ENCODE results near the gene HYAL1. TPM values are rescaled to one million over a fixed set of nuclear protein-coding genes. Genes with fewer than 3 reads are reported as not detected.

The HYAL1 gene
- total and polyA plus RNA-seq, 2 donors from 2014 or later: 47.5 to 126 TPM

DNA sequence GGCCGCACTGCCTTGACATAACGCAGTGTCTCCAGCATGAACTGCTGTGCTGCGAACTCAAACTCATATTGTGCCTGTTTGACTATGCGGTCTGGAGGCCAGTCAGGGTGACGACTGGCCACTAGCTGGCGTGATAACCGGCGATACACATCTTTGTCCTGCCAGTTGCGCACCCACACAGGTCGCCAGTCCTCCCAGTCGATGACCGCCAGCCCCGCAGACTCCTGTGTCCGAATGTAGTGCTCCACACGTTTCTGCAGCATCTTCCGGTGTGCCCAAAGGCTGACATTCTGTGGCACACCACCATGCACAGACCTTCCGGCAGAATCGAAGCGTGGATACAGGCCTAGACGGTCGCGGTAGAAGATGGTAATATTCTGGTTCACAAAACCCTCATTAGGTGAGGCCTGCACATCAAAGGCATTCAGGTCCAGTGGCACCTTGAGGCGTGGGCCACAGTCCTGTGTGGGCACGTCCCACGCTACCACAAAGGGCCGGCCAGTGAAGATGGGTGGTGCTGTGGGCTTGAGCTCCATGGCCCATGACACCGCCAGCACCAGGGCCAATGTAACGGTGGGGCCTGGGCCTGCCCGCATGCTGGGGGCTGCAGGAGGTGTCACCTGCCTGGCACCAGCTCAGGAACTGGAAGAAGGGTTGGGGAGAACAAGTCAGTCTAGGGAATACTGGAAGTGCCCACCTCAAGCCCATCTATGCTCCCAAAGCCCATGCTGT is 16.7 kb upstream of the HYAL1 start:
- FAIRE-seq (no peak), DNase-seq (peak in 2 of 5 donors; percentile 64 to 80)
- Histone ChIP-seq H3K27me3 (ENCODE audit: control insufficient read depth, insufficient read depth, low read length) (no peaks in the 10 kb centered on the region), H3K36me3 (ENCODE audit: control insufficient read depth in 2 of 3, insufficient read depth in 3 of 3, low read length in 3 of 3) (peaks cover 6 to 21% (median 14%) of the 10 kb centered on the region in 3 donors), H3K4me1 (ENCODE audit: control insufficient read depth in 2 of 3, insufficient read depth in 2 of 3, low read depth in 1 of 3, low read length in 3 of 3) (peaks cover 3 to 52% (median 30%) of the 10 kb centered on the region in 3 donors), H3K27ac (ENCODE audit: low read depth in 2 of 2, low read length in 2 of 2) (peak overlapping the region in 1 of 2 donors; percentile 99), H3K9ac (ENCODE audit: low read length in 3 of 3) (peak overlapping the region; percentile 77 to 99 (median 77)), H3K9me3 (ENCODE audit: control insufficient read depth in 2 of 3, insufficient read depth in 1 of 3, low read length in 3 of 3) (no peaks in the 10 kb centered on the region), H3K4me3 (ENCODE audit: low read length in 3 of 3) (peak overlapping the region; percentile 79 to 98 (median 97))
- intact Hi-C loops (cut with DNase I): no loop called here
- TF ChIP-seq, protein P1, sequence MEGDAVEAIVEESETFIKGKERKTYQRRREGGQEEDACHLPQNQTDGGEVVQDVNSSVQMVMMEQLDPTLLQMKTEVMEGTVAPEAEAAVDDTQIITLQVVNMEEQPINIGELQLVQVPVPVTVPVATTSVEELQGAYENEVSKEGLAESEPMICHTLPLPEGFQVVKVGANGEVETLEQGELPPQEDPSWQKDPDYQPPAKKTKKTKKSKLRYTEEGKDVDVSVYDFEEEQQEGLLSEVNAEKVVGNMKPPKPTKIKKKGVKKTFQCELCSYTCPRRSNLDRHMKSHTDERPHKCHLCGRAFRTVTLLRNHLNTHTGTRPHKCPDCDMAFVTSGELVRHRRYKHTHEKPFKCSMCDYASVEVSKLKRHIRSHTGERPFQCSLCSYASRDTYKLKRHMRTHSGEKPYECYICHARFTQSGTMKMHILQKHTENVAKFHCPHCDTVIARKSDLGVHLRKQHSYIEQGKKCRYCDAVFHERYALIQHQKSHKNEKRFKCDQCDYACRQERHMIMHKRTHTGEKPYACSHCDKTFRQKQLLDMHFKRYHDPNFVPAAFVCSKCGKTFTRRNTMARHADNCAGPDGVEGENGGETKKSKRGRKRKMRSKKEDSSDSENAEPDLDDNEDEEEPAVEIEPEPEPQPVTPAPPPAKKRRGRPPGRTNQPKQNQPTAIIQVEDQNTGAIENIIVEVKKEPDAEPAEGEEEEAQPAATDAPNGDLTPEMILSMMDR (IDR thresholded peaks at IDR 0.05; ENCODE audit: borderline replicate concordance, extremely low read depth, insufficient read depth): no peak

DNA sequence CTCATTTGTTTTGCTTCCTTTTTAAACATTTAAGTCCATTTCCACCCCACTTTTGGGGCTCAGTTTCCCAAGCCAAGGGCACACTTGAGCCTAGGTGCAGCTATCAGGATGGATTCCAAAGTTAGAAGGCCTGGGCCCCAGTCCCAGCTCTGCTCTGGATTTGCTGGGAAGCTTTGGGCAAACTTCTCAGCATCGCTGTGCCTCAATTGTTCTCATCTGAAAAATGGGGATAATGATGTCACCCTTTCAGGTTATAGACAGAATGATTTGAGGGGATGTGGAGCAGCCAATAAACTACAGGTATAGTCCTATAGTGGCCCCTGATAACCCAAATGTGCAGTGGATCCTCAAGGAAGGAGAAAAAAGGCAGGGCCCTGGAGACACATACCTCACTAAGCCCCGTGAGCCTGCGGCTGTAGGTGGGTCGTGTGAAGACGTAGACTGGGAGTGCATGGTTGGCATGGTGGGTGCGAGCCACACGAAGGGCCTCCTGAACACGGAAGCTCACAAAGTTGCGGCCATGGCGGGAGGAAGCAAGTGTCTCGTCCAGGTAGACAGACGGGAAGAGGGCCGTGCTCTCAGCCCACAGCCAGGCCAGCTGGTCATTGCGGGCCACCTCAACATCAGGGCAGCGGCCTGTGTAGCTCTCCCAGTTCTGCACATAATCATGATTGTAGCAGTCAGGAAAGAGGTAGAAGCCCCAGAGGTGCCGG is 16.0 kb upstream of the HYAL1 start:
- Histone ChIP-seq H3K27me3 (ENCODE audit: control insufficient read depth, insufficient read depth, low read length) (no peaks in the 10 kb centered on the region), H3K4me1 (ENCODE audit: control insufficient read depth in 2 of 3, insufficient read depth in 2 of 3, low read depth in 1 of 3, low read length in 3 of 3) (peaks cover 3 to 49% (median 29%) of the 10 kb centered on the region in 3 donors), H3K36me3 (ENCODE audit: control insufficient read depth in 2 of 3, insufficient read depth in 3 of 3, low read length in 3 of 3) (peaks cover 6 to 21% (median 14%) of the 10 kb centered on the region in 3 donors), H3K4me3 (ENCODE audit: low read length in 3 of 3) (peak overlapping the region; percentile 2 to 98 (median 97)), H3K9ac (ENCODE audit: low read length in 3 of 3) (peak overlapping the region in 2 of 3 donors; percentile 12 to 99), H3K27ac (ENCODE audit: low read depth in 2 of 2, low read length in 2 of 2) (no peak overlapping the region), H3K9me3 (ENCODE audit: control insufficient read depth in 2 of 3, insufficient read depth in 1 of 3, low read length in 3 of 3) (no peaks in the 10 kb centered on the region)
- FAIRE-seq: no peak
- intact Hi-C loops (cut with DNase I): no loop called here
- DNase-seq: peak in 1 of 5 donors; percentile 56
- TF ChIP-seq, protein P1 (IDR thresholded peaks at IDR 0.05; ENCODE audit: borderline replicate concordance, extremely low read depth, insufficient read depth): no peak

DNA sequence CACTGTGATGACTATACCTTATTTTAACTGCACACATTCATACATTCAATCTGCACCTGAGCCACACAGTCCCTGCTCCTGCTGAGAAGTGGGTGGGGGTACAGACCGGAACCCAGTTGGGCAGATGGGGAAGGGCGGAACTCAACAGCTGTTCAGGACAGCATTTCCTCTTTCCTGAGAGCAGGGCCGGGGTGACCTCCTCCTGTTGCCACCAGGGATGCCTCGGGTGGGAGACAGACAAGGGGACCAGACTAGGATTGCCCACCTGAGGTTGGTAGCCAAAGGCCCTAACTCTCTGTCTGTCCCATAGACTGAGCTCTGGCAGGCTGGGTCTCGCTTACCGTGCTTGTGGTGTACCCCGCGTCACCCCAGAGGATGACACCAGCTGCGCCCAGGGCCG is 15.2 kb upstream of the HYAL1 start:
- peak overlapping the region in 2 of 3 donors; percentile 13 to 16 for H3K4me3 ChIP-seq (ENCODE audit: low read length in 3 of 3)
- peak overlapping the region in 1 of 3 donors; percentile 16 for H3K9ac ChIP-seq (ENCODE audit: low read length in 3 of 3)
- H3K4me1 ChIP-seq (ENCODE audit: control insufficient read depth in 2 of 3, insufficient read depth in 2 of 3, low read depth in 1 of 3, low read length in 3 of 3): peaks cover 3 to 42% (median 21%) of the 10 kb centered on the region in 3 donors
- FAIRE-seq (no peak), DNase-seq (no peak)
- intact Hi-C loops (cut with DNase I): no loop called here
- TF ChIP-seq, protein P1 (IDR thresholded peaks at IDR 0.05; ENCODE audit: borderline replicate concordance, extremely low read depth, insufficient read depth): no peak
- H3K27ac ChIP-seq (ENCODE audit: low read depth in 2 of 2, low read length in 2 of 2): peak overlapping the region in 1 of 2 donors; percentile 39
- peaks cover 6 to 18% (median 14%) of the 10 kb centered on the region in 3 donors for H3K36me3 ChIP-seq (ENCODE audit: control insufficient read depth in 2 of 3, insufficient read depth in 3 of 3, low read length in 3 of 3)
- no peaks in the 10 kb centered on the region for H3K9me3 ChIP-seq (ENCODE audit: control insufficient read depth in 2 of 3, insufficient read depth in 1 of 3, low read length in 3 of 3)
- no peaks in the 10 kb centered on the region for H3K27me3 ChIP-seq (ENCODE audit: control insufficient read depth, insufficient read depth, low read length)
